Measurements from ENCODE around the gene IMPDH1.
A peak's percentile ranks its signal among the peaks of the same experiment; 100 is the strongest.

GRCh38 chr7:128455543-128456254, 45.9 kb upstream of the IMPDH1 start, which contains the start of gene HILPDA:
- TF ChIP-seq ZC3H10 (CRISPR knock-in tag; IDR thresholded peaks at IDR 0.05) (no peak), ZFP30 (CRISPR knock-in tag; IDR thresholded peaks at IDR 0.05) (no peak), RARB (CRISPR knock-in tag; IDR thresholded peaks at IDR 0.05) (no peak), ESRRG (CRISPR knock-in tag; IDR thresholded peaks at IDR 0.05) (no peak), ZNF70 (CRISPR knock-in tag; IDR thresholded peaks at IDR 0.05) (no peak), ZFP3 (CRISPR knock-in tag; IDR thresholded peaks at IDR 0.05) (peak; percentile 79)
- TF ChIP-seq, protein P1, sequence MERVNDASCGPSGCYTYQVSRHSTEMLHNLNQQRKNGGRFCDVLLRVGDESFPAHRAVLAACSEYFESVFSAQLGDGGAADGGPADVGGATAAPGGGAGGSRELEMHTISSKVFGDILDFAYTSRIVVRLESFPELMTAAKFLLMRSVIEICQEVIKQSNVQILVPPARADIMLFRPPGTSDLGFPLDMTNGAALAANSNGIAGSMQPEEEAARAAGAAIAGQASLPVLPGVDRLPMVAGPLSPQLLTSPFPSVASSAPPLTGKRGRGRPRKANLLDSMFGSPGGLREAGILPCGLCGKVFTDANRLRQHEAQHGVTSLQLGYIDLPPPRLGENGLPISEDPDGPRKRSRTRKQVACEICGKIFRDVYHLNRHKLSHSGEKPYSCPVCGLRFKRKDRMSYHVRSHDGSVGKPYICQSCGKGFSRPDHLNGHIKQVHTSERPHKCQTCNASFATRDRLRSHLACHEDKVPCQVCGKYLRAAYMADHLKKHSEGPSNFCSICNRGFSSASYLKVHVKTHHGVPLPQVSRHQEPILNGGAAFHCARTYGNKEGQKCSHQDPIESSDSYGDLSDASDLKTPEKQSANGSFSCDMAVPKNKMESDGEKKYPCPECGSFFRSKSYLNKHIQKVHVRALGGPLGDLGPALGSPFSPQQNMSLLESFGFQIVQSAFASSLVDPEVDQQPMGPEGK (CRISPR knock-in tag; IDR thresholded peaks at IDR 0.05; ENCODE audit: borderline replicate concordance): no peak
- TF ChIP-seq, protein P2, sequence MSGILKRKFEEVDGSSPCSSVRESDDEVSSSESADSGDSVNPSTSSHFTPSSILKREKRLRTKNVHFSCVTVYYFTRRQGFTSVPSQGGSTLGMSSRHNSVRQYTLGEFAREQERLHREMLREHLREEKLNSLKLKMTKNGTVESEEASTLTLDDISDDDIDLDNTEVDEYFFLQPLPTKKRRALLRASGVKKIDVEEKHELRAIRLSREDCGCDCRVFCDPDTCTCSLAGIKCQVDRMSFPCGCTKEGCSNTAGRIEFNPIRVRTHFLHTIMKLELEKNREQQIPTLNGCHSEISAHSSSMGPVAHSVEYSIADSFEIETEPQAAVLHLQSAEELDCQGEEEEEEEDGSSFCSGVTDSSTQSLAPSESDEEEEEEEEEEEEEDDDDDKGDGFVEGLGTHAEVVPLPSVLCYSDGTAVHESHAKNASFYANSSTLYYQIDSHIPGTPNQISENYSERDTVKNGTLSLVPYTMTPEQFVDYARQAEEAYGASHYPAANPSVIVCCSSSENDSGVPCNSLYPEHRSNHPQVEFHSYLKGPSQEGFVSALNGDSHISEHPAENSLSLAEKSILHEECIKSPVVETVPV (CRISPR knock-in tag; IDR thresholded peaks at IDR 0.05): no peak

Data from SK-N-SH treated with all-trans-retinoic acid at 6 μM for 48 hours (cell line).